AG04450 (cell line): Measurements from ENCODE around the gene WSCD2. TPM values are rescaled to one million over a fixed set of nuclear protein-coding genes. Genes with fewer than 3 reads are reported as not detected.

Experiments
- CTCF ChIA-PET: fragments of 300-600, 350-600 bp; formaldehyde crosslinking; extraction: SDS; loops from one replicate; lab custom pipeline; 2022; ENCODE audit warnings: antibody characterized with exemption, inconsistent platforms; lab: Charles Lee
- POLR2A ChIA-PET: fragments of 350-600 bp; formaldehyde crosslinking; extraction: SDS; loops from one replicate; lab custom pipeline; 2021; ENCODE audit warnings: antibody characterized with exemption, inconsistent platforms; lab: Yijun Ruan, JAX
- DNase-seq: peaks from one replicate; pipeline ENCODE4 v3.0.0-alpha.2; 2011; ENCODE audit warnings: low read depth, low spot score
- H3K27ac ChIP-seq: one replicate; pipeline ENCODE4 v1.5.1; 2012; ENCODE audit warnings: low read depth, low read length, control low read depth
- H3K27me3 ChIP-seq: one replicate; pipeline ENCODE4 v1.6.0; 2012; ENCODE audit warnings: low read length; ENCODE audit not compliant: control insufficient read depth, insufficient read depth
- H3K4me3 ChIP-seq: 2 replicates; pipeline ENCODE4 v1.5.1; 2011; ENCODE audit warnings: mild to moderate bottlenecking, low read depth, low read length, control low read depth
- H3K9me3 ChIP-seq: 2 replicates; pipeline ENCODE4 v1.5.1; 2012; ENCODE audit warnings: low read length; ENCODE audit not compliant: control insufficient read depth, insufficient read depth
- polyA plus RNA-seq: library from polyadenylated mRNA; depleted of rRNA; stranded (reverse); fragments of >200 nt; gene quantifications from 2 replicates; pipeline ENCODE4 v1.2.3, GENCODE V29; 2011
- TF ChIP-seq, protein P1 (sequence below): IDR thresholded peaks from 2 replicates; pipeline ENCODE4 v1.5.1; 2011; ENCODE audit warnings: low read depth, low read length, control low read depth, inconsistent platforms

WSCD2 gene
- polyA plus RNA-seq, 1 experiment = not detected

DNA sequence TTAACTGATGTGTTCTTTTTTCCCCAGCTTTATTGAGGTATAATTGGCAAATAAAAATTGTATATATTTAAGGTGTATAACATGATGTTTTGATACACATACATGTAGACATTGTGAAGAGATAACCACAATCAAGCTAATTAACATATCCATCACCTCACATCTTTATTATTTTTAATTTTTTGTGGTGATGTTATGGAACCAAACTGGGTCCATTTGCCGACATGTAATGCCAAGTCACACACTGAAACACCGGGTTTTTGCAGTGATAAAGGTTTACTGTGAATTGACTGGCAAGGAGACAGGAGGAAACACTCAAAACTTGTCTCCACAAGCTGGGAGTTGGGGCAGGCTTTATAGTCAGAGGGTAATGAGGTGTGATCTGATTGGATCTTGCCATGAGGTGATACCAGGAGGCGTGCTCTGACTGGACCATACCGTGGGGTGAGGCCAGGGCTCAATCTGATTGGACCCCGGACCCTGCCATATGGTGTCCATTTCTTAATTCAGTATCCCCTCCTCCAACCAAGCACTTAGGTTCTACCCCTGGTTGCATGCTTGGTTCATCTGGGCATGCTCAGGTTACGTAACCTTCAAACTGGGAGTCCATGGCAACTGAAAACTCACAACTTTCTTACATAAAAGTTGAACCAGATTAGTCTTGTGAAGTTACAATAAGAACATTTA is 11.8 kb upstream of the WSCD2 start:
- Histone ChIP-seq H3K4me3 (no peak overlapping the region), H3K9me3 (no peaks in the 10 kb centered on the region), H3K27ac (no peak overlapping the region), H3K27me3 (no peaks in the 10 kb centered on the region)
- ChIA-PET CTCF (no interaction called here), POLR2A (no interaction called here)
- no peak for DNase-seq
- TF ChIP-seq, protein P1, sequence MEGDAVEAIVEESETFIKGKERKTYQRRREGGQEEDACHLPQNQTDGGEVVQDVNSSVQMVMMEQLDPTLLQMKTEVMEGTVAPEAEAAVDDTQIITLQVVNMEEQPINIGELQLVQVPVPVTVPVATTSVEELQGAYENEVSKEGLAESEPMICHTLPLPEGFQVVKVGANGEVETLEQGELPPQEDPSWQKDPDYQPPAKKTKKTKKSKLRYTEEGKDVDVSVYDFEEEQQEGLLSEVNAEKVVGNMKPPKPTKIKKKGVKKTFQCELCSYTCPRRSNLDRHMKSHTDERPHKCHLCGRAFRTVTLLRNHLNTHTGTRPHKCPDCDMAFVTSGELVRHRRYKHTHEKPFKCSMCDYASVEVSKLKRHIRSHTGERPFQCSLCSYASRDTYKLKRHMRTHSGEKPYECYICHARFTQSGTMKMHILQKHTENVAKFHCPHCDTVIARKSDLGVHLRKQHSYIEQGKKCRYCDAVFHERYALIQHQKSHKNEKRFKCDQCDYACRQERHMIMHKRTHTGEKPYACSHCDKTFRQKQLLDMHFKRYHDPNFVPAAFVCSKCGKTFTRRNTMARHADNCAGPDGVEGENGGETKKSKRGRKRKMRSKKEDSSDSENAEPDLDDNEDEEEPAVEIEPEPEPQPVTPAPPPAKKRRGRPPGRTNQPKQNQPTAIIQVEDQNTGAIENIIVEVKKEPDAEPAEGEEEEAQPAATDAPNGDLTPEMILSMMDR = no peak

DNA sequence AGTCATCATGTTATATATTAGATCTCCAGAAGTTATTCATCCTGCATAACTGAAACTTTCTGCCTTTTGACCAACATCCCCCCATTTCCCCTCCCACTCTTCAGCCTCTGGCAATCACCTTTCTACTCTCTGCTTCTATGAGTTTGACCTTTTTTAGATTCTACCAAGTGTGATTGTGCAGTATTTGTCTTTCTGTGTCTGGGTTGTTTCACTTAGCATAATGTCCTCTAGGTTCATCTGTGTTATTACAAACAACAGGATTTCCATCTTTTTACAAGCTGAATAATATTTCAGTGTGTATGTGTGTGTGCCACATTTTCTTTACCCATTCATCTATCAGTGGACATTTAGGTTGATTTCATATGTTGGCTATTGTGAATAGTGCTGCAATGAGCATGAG is 11.2 kb upstream of the WSCD2 start:
- DNase-seq = no peak
- ChIA-PET CTCF (no interaction called here), POLR2A (no interaction called here)
- TF ChIP-seq, protein P1 = no peak
- Histone ChIP-seq H3K27me3 (no peaks in the 10 kb centered on the region), H3K4me3 (no peak overlapping the region), H3K9me3 (no peaks in the 10 kb centered on the region), H3K27ac (no peak overlapping the region)

DNA sequence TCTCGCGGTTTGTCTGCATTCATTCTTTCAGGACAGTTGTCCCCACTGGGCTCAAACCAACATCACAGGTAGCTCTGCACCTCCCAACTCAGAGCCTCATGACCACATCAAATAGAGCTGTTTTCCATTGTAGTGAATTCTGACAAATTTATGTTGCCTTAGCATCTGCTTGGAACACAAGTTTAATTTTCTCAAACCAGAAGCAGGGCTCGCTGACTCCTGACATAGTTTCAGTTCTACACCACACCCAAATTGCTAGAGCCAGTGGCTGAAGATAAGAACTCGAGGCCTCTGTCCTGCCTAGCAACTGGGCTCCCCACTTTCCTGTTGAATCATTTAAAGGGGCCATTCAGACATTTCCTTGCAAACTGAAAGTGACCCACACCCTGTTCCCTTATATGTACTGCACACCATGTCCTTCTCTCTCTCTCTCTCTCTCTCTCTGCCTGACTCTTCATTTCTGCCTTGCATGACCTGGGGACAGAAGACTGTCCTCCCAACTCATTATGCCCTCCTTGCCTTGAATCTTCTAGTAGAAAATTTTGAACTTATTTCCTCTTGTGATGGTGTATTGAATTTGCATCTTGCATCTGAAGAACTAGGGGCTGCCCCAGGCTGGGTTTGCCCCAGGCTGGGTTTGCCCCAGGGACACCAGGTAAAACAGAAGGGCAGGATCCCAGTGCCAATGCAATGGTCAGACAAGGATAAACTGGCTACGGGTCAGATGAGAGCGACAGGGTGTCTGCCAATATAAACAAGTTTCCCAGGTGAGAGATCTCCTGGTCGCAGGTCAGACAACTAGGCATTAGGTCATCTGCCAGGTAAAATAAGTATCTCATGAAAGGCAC is 9.7 kb upstream of the WSCD2 start:
- no peak for DNase-seq
- Histone ChIP-seq H3K4me3 (no peak overlapping the region), H3K9me3 (no peaks in the 10 kb centered on the region), H3K27me3 (no peaks in the 10 kb centered on the region), H3K27ac (no peak overlapping the region)
- CTCF ChIA-PET = no interaction called here
- TF ChIP-seq, protein P1 = no peak
- POLR2A ChIA-PET = no interaction called here

- no peak overlapping the region for H3K27ac ChIP-seq
- POLR2A ChIA-PET = no interaction called here
- H3K9me3 ChIP-seq = no peaks in the 10 kb centered on the region
- CTCF ChIA-PET = no interaction called here
- DNase-seq = no peak
- H3K4me3 ChIP-seq = no peak overlapping the region
- TF ChIP-seq, protein P1 = no peak
- H3K27me3 ChIP-seq = no peaks in the 10 kb centered on the region
Observed at GRCh38 chr12:108119974-108120862, 8.9 kb upstream of the WSCD2 start.
